Psoas muscle (tissue), 8 donors: ENCODE results near the gene MED31. TPM values are rescaled to one million over a fixed set of nuclear protein-coding genes. Genes with fewer than 3 reads are reported as not detected.

Experiments
- ATAC-seq, 4 donors: fragments of 200-7000 bp; cut with Tn5 transposase; one replicate each; pipeline ENCODE4 v1.9.1; 2020; ENCODE audit warnings: moderate library complexity in 3 of 4, mild to moderate bottlenecking in 2 of 4
- DNase-seq, 2 donors: peaks; one replicate each; pipeline ENCODE4 v3.0.0-alpha.2; 2020
- H3K27ac ChIP-seq: fragments of 200-600 bp; one replicate; pipeline ENCODE4 v1.8.0; 2022
- H3K27me3 ChIP-seq, 3 donors: fragments of 200-600 bp in 1 of 3; one replicate each; pipeline versions ENCODE4 v1.6.1 to v1.8.0; 2013 to 2022; ENCODE audit warnings: low read length in 2 of 3, mild to moderate bottlenecking in 2 of 3, moderate library complexity in 1 of 3; ENCODE audit not compliant: insufficient read depth in 3 of 3
- H3K36me3 ChIP-seq, 2 donors: fragments of 200-600 bp in 1 of 2; one replicate each; pipeline versions ENCODE4 v1.6.1 to v1.8.0; 2013 to 2022; ENCODE audit warnings: low read depth in 1 of 2, mild to moderate bottlenecking in 1 of 2, moderate library complexity in 1 of 2; ENCODE audit not compliant: insufficient read depth in 1 of 2
- H3K4me1 ChIP-seq: fragments of 200-600 bp; one replicate; pipeline ENCODE4 v1.8.0; 2022
- H3K4me3 ChIP-seq: fragments of 200-600 bp; one replicate; pipeline ENCODE4 v1.8.0; 2022; ENCODE audit warnings: mild to moderate bottlenecking
- H3K9me3 ChIP-seq: fragments of 200-600 bp; one replicate; pipeline ENCODE4 v1.8.0; 2022
- WGBS, 3 donors: extraction: QIAGEN DNeasy Blood & Tissue Kit; methylation state at CpG; one replicate each; pipeline versions ENCODE4 v1.1.6 to v1.1.7; 2013; 5-methylcytosine and 5-hydroxymethylcytosine counted together
- intact Hi-C, 2 donors: fragments of 100-400 bp; cut with DNase I; formaldehyde crosslinking; loops; one replicate each; pipeline versions ENCODE4 v1.11.0 to v1.14.2; 2022
- polyA plus RNA-seq, 3 donors: library from polyadenylated mRNA; stranded (reverse); fragments of 200-250 nt; gene quantifications; one replicate each; pipeline ENCODE4 v1.2.3, GENCODE V29; 2013
- total RNA-seq, 4 donors: library from RNA; stranded (reverse); fragmentation: NEBNext Ultra II Directional in 2 of 4; extraction: Animal tissue kit (Norgen Biotek cat#: 25700) in 2 of 4; gene quantifications; one replicate each; pipeline versions ENCODE4 v1.2.1 to v1.2.4, GENCODE V29; 2021 to 2023
- TF ChIP-seq, protein P1 (sequence below): fragments of 200-600 bp; IDR thresholded peaks from one replicate; pipeline ENCODE4 v1.8.0; 2022; ENCODE audit warnings: antibody characterized with exemption
- donor health status: healthy with polysubstance abuse.
- donor health status: DM: no; HTN: no; CAD: no; lungs with moderate emphysema.
- donor health status: Bipolar disorder and iron deficiency.
- donor health status: healthy.
- donor health status: DM: yes; HTN: yes; CAD: no.
- donor health status: DM: no; HTN: no; CAD: no.
- donor health status: DM: no; HTN: no; CAD: no.
- donor health status: DM: yes; HTN: yes; CAD: no.

Gene MED31
- total and polyA plus RNA-seq, 7 donors: 12.2 to 55.2 (median 12.7) TPM

DNA sequence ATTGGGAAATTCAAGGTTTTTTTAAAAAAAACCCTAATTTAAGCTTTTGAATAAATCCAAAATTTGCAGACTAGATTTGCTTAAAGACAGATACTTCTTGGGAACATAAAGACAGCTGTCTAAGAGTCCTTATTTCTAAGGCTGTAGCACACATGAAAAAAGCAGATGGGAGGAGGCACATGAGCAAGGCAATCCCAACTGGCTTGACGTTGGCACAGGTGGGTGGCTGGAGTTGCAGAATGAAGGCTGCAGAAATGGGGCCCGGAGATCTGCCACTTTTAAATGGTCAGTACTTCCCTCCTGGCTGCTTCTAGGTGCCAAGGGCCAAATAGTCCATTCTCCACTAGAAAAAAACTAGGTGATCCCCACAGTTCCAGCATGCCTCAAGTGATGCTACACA is 15.3 kb downstream of the MED31 start:
- no peak overlapping the region for H3K4me3 ChIP-seq
- intact Hi-C loops: no loop called here
- 56 to 69% (median 60%) methylated on average over 2 of the region's 2 CpGs for WGBS, 3 donors
- H3K27ac ChIP-seq: no peak overlapping the region
- no peaks in the 10 kb centered on the region for H3K27me3 ChIP-seq
- ATAC-seq (no peak), DNase-seq (no peak)
- TF ChIP-seq, protein P1, sequence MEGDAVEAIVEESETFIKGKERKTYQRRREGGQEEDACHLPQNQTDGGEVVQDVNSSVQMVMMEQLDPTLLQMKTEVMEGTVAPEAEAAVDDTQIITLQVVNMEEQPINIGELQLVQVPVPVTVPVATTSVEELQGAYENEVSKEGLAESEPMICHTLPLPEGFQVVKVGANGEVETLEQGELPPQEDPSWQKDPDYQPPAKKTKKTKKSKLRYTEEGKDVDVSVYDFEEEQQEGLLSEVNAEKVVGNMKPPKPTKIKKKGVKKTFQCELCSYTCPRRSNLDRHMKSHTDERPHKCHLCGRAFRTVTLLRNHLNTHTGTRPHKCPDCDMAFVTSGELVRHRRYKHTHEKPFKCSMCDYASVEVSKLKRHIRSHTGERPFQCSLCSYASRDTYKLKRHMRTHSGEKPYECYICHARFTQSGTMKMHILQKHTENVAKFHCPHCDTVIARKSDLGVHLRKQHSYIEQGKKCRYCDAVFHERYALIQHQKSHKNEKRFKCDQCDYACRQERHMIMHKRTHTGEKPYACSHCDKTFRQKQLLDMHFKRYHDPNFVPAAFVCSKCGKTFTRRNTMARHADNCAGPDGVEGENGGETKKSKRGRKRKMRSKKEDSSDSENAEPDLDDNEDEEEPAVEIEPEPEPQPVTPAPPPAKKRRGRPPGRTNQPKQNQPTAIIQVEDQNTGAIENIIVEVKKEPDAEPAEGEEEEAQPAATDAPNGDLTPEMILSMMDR: no peak
- peaks cover 0 to 36% of the 10 kb centered on the region in 2 donors for H3K36me3 ChIP-seq
- H3K9me3 ChIP-seq: no peaks in the 10 kb centered on the region
- peaks cover 5% of the 10 kb centered on the region for H3K4me1 ChIP-seq

DNA sequence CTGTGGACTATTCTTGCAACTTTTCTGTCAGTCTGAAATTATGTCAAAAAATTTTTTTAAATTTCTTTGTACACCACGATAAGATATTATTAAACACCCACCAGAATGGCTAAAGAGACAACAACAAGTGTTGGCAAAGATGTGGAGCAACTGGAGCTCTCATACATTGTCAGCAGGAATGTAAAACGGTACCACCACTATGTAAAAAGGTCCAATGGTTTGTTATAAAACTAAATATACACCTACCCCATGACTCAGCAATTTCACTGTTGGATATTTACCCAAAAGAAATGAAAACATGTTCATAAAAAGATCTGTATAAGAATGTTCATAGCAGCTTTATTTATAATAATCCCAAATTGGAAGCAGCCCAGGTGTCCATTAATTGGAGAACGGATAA is 18.1 kb downstream of the MED31 start:
- 90 to 99% (median 97%) methylated on average over 3 of the region's 3 CpGs for WGBS, 3 donors
- ATAC-seq (no peak), DNase-seq (no peak)
- Histone ChIP-seq H3K36me3 (peaks cover 0 to 54% of the 10 kb centered on the region in 2 donors), H3K4me3 (no peak overlapping the region), H3K27ac (no peak overlapping the region), H3K27me3 (no peaks in the 10 kb centered on the region), H3K4me1 (no peaks in the 10 kb centered on the region), H3K9me3 (no peaks in the 10 kb centered on the region)
- intact Hi-C loops: no loop called here
- TF ChIP-seq, protein P1: no peak

DNA sequence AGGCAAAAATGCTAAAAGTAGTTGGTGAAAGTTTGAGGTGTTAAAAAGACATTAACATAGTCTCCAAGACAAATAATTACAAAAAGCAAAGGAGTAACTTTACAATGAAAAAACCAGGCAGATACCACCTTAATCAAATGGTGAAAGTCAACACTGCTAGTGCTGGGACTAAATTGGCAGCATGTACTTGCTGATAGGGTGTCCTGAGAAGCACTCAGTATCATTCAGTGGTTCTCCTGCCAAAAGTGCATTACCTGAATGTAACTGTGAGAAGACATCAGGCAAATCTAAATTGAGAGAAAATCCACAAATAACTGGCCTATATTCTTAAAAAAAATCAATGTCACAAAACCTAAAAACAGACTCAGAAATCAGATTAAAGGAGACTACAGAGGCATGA is 18.9 kb downstream of the MED31 start:
- intact Hi-C loops: no loop called here
- Histone ChIP-seq H3K36me3 (peaks cover 0 to 61% of the 10 kb centered on the region in 2 donors), H3K27me3 (no peaks in the 10 kb centered on the region), H3K4me3 (no peak overlapping the region), H3K4me1 (no peaks in the 10 kb centered on the region), H3K9me3 (no peaks in the 10 kb centered on the region), H3K27ac (no peak overlapping the region)
- DNase-seq (no peak), ATAC-seq (no peak)
- TF ChIP-seq, protein P1: no peak

DNA sequence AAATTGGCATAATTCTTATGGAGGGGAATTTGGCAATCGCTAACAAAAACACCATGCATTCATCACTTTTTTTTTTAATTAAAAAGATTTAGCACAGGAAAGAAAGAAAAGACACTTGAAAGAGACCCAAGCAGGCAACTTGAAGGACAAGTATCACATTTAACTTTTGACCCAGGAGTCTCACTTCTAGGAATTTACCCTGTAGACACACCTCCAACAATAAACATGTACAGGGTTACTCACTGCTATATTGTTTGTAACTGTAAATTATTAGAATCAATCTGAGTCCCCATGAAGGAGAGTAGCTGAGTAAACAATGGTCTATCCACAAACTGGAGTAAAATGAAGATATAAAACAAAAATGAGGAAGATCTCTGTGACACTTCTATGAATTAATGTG is 21.0 kb downstream of the MED31 start:
- Histone ChIP-seq H3K4me1 (no peaks in the 10 kb centered on the region), H3K36me3 (peaks cover 0 to 79% of the 10 kb centered on the region in 2 donors), H3K27ac (no peak overlapping the region), H3K27me3 (no peaks in the 10 kb centered on the region), H3K4me3 (no peak overlapping the region), H3K9me3 (no peaks in the 10 kb centered on the region)
- DNase-seq (no peak), ATAC-seq (no peak)
- 90 to 100% (median 100%) methylated on average over 1 of the region's 1 CpG for WGBS, 3 donors
- TF ChIP-seq, protein P1: no peak
- intact Hi-C loops: no loop called here

DNA sequence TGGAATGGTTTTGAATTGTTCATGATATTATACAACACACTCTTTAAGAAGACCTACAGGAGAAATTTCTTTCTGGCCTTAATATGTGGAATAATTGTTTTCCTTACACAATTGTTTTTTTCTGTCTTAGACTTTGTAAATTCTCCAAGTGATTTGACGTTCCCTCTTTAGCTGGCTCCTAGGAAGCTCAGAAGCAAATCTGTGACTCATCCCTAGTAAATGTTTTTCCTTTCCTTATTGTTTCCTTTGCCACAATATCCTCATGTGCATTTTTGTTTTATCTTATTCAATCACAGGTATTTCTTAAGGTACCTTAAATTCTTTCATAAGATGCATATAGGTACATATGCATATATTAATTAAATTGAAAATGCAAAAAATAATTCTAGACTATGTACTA is 24.4 kb downstream of the MED31 start:
- WGBS, 3 donors: 54 to 71% (median 61%) methylated on average over 1 of the region's 1 CpG
- Histone ChIP-seq H3K9me3 (no peaks in the 10 kb centered on the region), H3K4me3 (no peak overlapping the region), H3K36me3 (peaks cover 2 to 79% of the 10 kb centered on the region in 2 donors), H3K27me3 (no peaks in the 10 kb centered on the region), H3K27ac (no peak overlapping the region), H3K4me1 (no peaks in the 10 kb centered on the region)
- ATAC-seq (no peak), DNase-seq (no peak)
- intact Hi-C loops: no loop called here
- TF ChIP-seq, protein P1: no peak
